22Rv1 (cell line): ENCODE measurements around the gene RAB3C.

Source experiments
- ZFX ChIP-seq: fragments of 450-650 bp; IDR thresholded peaks from 2 replicates; pipeline ENCODE4 v1.6.1; 2017; ENCODE audit warnings: antibody characterized with exemption, borderline replicate concordance
- TF ChIP-seq, protein P1 (sequence below): fragments of 450-650 bp; IDR thresholded peaks from 2 replicates; pipeline ENCODE4 v1.5.1; 2017; ENCODE audit warnings: mild to moderate bottlenecking

DNA sequence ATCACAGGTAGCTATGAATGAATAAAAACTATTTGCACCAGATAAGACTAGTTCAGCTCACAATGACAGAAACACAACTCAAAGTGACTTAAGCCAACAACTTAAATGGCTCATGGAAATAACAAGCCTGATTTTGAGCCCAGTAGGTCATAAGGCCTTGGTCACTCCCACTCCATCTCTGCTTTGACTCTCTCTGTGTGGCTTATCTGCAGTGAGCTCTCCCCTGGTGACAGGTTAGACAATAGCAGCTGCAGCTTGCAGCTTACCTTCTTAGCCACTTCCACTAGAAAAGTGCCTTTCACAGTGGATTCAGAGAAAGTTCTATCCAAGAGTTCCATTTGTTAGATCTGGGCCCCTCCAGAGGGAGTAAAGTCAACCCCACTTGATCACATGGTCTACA is 315.7 kb downstream of the RAB3C start:
- TF ChIP-seq, protein P1, sequence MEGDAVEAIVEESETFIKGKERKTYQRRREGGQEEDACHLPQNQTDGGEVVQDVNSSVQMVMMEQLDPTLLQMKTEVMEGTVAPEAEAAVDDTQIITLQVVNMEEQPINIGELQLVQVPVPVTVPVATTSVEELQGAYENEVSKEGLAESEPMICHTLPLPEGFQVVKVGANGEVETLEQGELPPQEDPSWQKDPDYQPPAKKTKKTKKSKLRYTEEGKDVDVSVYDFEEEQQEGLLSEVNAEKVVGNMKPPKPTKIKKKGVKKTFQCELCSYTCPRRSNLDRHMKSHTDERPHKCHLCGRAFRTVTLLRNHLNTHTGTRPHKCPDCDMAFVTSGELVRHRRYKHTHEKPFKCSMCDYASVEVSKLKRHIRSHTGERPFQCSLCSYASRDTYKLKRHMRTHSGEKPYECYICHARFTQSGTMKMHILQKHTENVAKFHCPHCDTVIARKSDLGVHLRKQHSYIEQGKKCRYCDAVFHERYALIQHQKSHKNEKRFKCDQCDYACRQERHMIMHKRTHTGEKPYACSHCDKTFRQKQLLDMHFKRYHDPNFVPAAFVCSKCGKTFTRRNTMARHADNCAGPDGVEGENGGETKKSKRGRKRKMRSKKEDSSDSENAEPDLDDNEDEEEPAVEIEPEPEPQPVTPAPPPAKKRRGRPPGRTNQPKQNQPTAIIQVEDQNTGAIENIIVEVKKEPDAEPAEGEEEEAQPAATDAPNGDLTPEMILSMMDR: no peak
- no peak for TF ChIP-seq ZFX
